GOT3 (cell line): Measurements from ENCODE around the gene FBN1.

Source experiments
- DNase-seq: peaks from one replicate; lab custom pipeline; 2025; ENCODE audit warnings: mixed read lengths; lab: John Stamatoyannopoulos, UW

The FBN1 gene

DNA sequence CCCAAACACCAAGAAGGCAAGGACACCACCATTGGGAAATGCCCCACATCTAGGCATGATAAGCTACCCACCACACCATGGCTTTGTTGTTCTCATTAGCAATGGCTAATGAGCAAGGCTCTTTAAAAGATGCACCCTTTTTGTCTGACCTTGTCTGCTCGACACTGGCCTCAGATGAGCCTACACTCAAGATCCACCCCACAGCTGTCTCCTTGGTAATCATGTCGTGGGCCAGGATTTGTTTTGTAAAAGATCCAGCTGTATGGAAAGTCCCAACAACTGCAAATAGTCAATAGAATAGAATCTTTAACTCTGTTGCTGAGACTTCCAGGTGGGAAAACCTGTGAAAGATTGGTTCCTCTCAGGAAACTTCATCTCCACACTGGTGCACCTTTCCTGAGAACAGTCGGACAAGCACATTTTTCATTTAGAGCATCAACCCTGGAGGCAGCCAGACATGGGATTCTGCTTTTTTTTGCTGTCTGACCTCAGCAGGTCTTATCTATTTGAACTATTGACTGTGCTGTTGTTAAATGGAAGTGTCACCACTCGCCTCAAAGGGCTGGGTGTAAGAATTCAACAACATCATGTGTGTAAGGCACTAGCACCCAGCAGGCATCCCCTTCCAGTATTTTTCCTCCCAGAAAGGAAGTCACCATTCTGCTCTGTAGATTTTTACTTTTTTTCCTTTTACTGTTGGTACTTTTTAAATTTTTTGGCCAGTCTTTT is 278.8 kb downstream of the FBN1 start:
- no peak for DNase-seq

DNA sequence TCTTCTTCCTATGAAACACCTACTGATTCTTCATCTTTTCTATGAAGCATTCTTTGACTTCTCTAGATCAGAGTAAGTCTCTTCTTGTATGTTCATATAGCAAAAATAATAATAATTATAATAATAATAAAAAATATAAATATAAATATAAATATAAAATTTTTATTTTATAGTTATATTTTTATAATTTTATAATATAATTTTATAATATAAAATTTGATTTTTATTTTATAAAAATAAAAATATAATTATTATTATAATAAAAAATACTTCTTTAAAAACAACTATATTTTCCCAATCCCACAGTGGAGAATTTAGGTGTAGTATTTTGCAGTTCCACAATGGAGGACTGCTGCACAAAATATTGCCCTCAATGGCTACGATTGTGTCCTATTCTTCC is 279.9 kb downstream of the FBN1 start:
- no peak for DNase-seq

DNA sequence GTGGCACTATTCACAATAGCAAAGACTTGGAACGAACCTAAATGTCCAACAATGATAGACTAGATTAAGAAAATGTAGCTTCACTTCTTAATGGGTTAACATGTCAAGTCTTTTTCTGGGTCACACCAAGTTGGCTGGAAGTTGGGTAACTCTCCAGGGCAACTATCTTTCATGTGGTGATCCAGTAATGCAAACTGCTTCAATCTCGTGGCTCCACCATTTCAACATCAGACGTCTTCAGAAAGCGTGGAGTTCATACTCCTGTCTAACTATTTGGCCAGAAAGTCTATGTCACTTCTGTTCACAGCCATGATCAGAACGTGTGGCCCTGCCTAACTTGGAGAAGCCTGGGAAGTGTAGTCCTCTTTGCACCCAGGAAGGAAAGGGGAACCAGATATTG is 282.0 kb downstream of the FBN1 start:
- DNase-seq: no peak

DNA sequence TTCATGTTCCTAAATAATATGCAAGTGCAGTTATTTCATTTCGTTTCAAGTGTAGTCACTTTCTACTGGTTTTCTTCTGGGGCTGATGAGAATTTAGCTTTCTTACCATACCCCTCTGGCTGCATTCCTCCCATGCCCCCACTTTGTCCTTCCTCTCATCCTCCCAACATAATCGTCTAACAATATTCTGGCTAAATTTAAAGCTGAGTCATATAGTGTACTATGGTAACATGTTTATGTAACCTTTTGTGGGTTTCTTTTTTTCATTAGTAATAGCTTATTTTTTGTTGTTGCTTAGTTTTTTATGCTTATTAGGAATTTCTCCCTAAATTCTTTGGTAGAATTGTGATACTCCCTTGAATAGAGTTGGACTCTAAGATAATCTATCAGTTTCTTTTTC is 283.8 kb downstream of the FBN1 start:
- DNase-seq: no peak

DNA sequence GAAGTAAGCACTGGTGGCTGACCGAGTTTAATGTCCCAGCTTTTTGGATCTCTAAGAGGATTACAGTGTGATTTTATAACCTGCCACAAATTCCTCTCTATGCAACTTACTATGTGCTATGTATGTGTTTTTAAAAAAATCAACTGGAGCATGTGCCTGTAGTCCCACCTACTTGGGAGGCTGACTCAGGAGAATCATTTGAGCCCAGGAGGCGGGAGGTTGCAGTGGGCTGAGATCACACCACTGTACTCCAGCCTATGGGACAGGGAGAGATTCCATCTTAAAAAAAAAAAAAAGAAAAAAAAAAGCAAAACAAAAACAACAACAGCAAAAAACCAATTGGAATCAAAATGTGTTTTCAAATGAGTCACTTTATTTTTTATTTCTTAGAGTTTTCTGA is 284.7 kb downstream of the FBN1 start:
- DNase-seq: no peak
